Forelimb muscle (tissue), 1 donor: Measurements from ENCODE around the gene CRADD. TPM values are rescaled to one million over a fixed set of nuclear protein-coding genes. Genes with fewer than 3 reads are reported as not detected.
"Not testable (repeated sequence)": the region's sequence is repeated elsewhere in the genome, so short reads cannot be mapped to it uniquely, and the experiment has no call there.

Source experiments
- DNase-seq: peaks from one replicate; pipeline ENCODE4 v3.0.0-alpha.2; 2013; ENCODE audit warnings: low read depth
- polyA plus RNA-seq: library from polyadenylated mRNA; unstranded; fragments of 120-200 nt; gene quantifications from one replicate; pipeline ENCODE4 v1.2.1, GENCODE V29; 2013; ENCODE audit not compliant: insufficient read length

The CRADD gene
- polyA plus RNA-seq, 1 donor, result 13.7 TPM

DNA sequence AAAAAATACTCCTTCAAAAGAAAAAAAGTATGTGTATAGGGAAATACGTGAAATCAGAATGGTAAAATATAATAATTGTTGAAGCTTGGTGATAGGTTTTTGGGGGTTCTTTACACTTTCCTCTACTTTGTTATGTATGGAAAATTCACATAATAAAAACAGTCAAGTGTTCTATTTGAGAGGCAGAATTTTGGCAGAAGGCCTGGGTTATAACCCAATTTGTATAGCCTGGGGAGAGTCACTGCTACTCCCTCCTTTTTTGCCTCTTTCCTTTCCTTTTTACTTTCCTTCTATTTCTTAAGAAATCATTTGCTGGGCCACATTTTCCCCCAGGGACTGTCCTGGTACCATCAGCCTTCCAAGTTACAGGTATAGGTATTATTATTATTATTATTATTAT lies 105.7 kb downstream of the CRADD start:
- no peak for DNase-seq

DNA sequence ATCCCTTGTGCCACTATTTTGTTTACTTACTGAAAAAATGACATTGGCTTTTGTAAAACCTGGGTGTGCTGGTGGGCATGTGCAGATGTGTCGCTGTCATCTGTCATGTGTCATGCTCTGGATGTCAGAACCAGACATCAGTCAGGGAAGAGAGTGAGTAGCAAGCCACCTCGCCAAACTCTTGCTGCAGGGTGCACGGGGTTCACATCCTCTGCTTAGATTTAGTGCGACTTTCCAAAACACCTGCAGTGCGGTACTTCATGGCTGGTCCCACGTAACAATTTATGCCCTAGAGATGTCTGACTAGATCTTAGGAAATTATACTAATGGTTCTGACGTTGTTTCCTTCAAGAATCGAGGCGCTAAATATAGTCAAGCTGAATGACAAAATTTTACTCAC lies 106.7 kb downstream of the CRADD start:
- DNase-seq, result no peak

DNA sequence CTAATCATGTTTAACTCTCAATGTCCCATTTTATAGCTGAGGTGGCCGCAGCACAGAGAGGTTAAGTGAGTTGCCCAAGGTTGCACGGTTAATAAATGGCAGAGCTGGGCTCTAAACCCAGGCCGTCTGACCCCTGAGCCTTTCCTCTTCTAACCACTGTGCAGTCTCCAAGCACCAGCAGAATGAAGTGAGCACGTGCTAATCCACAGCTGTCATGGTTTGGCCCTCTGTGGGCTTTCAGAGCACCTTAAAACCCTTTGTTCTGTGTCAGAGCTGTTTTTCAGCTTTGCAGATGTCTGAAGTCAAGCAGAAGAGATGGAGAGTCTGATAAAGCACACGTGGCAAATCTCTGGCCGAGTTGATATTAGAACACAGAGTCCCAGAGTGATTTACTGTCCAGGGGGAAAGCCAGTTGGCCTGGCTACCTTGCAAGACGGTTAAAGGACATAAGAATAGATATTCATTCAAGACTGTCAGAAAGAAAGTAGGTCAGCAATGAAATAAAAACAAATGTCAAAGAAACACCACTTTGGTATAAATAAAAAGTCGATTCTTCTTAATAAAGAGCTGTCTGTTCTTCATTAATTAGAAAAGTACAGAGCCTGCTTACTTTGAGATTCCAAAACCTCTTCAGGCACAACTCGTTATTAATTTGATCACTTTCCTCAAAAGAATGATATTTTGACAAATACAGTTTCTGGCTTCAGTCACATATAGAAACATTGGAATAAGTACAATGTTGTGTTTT lies 107.3 kb downstream of the CRADD start:
- DNase-seq, result no peak

DNA sequence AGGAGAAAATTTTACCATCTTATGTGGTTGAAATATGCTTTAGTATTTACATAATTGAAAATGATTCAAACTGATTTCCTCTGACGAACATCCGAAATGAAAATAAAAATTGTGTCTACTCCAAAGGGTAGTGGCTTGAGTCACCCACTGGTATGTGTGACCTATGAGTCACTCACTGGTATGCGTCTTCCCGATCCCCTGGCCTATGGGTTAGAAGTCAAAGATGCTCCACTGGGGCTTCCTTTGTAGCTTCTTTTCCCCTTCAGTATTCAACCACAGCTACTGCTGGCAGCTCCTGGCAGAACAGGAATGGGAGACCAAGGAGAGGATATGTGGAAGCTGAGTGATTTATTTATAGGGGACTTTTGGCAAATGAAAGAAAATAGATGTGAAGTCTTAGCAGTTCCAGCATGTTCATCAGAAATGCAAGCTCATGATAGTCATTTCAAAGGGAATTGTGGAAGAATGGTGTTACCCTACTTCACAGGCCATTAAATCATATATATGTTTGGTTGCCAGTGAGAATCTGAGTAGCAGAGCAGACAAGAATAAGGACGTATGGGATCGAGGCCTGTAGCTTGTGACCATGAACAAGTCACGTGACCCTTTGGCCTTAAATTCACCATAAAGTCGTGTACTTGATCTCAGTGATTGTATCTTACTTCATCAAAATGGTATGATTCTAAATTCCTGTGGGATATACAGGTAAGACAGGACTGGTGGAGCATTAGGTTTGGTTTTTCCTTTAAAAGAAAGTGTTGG lies 108.3 kb downstream of the CRADD start:
- no peak for DNase-seq

DNA sequence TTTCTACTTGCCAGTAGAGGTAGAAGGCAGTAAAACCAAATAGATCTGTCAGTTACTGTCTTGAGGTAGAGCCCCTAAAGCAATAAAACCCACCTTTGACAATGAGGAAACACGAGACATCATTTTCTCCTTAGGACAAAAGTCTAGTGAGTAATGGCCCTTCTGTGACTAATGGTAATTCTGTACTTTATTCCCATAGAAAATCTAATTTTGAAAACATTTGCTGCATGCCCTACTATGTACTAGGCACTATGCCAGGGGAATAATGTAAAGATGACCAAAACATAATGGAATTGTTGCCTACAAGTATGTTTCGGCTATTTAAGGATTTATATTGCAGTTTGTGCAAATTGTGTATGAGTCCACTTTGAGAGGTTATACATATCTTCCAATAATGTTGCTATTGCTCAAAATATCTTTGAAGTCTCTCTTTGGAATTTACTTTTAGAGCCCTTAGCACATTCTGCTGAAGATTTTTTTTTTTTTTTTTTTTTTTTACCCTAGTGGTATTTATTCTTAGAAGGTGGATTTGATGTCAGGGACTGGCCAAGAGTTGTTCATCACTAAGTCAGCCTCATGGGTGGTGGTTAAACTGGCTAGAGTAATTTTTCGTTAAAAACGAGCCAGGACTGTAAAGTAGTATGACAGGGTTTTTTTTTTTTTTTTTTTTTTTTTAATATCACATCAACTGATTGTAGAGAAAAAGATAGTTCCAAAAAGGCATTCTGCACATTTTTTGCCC lies 109.7 kb downstream of the CRADD start:
- DNase-seq, result no peak

DNA sequence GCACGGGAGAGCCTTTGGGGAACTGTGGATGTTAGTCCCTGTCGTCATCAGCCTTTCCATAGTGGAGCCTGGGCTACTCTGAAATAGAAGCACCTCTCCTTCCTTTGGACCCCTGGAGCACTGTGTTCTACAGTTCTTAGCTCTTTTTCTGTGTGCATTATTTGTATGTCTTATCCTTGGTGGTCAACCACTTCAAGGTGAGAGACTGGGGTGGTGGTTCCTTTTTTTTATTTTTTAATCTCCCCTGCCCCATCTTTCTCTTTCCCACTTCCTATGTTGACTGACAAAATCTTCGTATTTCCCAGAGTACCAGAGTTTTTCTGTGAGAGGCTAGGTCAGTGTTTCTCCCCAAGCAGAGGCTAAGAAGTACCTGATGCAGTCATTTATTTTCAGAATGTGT lies 111.7 kb downstream of the CRADD start:
- no peak for DNase-seq

DNA sequence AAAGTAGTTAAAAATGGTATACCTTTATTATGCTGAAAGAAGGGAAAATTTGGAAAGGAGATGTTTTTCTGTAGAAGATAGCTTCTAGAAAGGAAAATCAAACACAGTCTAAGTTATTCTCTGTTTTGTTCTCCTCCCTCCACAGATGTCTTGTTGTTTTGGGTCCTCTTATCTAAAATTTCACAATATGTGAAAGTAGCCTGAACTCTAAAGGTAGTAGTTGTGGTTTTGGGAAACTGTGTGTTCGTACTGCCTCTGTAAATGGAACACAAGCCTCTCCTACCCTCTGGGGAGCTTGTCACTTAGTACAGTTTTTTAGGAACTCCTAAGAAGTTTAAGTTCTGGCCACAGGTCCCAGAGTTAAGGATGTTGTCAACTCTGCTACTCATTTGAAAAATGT lies 112.6 kb downstream of the CRADD start:
- DNase-seq, result no peak

DNA sequence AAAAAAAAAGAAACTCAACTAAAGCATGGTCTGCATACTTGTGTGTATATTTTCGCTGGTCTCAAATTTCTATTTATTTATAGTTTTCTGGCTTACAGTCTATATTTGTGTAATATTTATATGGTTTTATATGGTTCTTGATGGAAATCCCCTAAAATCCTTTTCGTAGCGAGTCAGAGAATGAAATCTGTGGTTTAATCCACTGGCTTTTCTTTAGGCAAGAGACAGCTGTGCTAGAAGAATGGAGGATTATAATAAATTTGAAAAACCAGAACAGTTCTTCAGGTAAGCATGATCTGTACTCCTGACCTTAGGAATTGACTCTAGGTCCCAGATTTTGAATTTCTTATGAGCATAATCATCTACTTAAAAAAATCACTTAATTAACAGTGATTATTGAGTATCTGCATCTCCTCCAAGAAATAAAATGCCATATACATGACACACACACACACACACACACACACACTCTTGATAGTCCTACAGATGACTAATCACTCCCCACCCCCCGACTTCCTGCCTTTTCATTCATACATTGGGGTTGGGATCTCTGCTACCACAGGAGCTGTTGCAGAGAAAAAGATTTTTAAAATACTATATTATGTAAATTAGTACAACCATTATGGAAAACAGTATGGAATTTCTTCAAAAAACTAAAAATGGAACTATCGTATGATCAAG lies 113.4 kb downstream of the CRADD start:
- no peak for DNase-seq

DNA sequence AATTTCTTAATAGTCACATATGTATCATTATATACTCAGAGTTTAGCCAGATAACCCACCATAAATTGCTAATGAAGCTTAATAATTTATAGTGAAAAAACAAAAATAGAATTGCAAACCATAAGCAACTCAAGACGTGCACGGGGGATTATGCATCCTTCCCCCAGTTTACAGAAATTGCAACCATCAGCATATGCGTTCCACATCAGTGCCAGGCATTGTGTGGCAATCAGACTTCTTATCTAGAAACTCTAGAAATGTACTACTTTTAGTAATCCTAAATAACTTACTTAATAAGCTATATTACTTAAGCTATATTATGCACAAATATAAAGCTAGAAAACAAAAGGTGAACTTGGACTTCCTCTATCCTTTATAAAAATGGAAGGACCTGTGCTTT lies 115.8 kb downstream of the CRADD start:
- DNase-seq, result no peak

DNA sequence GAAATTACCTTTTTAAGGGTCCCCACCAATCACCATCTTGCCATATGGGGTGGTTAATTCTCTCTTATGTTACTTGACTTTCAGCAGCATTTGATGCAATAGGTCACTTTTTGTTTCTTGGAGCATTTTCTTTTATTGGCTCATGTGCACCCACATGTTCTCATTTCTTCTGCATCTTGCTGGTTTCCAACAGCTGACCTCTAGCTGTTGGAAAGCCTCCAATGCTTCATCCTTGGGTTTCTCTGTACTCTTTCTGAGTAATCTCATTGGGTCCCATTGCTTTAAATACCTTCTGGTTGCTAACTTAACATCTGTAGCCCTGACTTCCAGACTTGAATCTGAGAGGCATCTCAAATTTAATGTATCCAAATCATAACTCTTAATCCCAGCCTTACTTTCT lies 116.8 kb downstream of the CRADD start:
- no peak for DNase-seq

DNA sequence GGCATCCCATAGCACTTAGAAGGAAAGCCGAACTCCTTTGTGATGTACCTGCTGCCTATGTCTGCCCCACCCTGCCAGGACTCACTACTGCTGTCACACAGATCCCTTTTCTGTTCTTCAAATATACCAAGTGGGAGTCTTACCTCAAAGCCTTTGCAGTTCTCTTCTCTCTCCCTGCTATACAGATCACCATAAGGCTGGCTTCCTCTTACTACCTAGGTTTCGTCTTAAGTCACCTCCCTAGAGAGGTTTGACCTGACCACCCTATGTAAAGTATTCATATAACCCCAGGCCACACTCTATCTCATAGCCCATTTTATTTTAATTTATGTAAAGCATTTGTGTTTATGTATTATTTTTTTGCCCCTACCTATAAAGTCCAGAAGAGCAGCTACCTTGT lies 117.6 kb downstream of the CRADD start:
- DNase-seq, result no peak

DNA sequence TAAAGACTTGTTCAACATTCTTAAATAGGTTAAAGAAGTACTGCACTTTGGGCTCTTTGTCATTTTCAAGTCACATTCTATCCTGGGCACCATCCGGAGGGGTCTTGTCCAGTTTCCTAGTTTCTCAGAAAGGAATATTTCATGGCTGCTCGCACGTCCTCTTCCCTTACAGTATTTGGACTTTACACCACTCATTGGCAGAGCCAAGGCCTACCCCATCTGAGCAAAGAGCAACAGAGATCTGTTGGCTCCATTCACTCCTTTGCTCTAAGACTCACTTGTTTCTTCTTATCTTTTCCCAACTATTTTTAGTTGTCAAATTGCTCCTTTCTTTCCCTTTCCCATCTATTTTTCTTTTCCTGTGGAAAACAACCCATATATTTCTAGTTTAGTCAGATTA lies 118.2 kb downstream of the CRADD start:
- DNase-seq, result no peak

DNA sequence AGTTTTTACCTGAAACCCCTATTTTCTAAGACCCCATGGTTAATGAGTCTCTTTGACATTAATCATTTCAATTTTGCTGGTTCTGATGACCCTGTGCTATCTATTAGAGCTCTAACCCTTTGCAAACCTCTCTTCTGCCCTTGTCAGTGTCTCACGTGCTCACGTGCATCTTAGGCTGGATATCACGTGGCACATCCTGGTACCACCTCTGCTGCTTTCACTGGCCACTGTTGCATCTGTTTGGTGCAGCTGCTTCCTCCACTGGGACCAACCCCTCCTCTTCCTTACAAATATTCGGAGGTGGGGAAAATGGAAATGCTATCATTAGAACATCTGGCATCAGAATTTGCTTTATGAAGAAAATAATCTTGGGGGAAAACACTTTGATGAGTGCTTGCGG lies 119.6 kb downstream of the CRADD start:
- no peak for DNase-seq

DNA sequence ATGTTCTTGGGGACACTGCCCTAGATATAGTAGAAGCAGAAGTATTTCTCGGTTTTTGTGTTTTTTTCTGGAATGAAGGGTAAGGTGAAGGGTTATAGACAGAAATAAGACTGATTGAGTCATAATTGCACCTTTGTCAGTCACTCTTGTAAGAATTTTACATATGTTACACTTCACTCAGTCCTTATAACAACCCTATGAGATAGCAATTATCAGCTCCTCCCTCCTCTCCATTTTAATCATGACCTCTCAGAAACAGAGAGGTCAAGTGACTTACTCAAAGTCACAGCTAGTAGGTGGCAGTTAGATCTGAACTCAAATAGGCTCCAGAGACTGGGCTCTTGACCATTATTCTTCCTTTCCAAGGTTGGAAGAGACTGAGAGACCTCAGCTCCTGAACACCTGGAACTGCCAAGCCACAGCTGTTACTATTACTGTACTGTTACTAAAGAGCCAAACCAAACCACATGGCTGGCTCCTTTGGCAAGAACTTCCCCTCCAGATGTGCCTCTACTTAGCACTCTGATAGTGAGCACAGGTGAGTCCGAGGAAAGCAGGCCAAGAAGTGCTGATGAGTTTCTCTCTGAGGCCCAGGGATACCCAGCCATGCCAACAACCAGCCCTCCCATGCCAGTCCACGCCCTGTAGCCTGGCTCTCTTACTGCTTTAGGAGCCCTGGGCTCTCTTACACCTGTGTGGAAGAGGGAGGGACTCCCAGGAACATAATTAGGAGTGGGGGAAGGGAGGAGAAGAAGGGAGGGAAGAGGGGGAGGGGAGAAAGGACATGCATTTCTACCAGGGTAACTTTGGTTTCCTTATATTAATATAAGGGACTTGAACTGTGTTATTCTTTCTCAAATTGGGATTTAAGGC lies 121.3 kb downstream of the CRADD start:
- no peak for DNase-seq

DNA sequence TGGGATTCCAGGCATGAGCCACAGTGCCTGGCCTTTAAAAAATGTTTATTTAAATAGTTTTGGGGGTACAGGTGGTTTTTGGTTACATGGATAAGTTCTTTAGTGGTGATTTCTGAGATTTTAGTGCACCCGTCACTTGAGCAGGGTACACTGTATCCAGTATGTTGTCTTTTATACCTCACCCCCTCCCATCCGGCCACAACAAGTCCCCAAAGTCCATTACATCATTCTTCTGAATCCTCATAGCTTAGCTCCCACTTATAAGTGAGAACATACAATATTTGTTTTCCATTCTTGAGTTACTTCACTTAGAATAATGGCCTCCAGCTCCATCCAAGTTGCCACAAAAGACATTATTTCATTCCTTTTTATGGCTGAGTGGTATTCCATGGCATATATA lies 124.5 kb downstream of the CRADD start:
- DNase-seq, result not testable (repeated sequence)

DNA sequence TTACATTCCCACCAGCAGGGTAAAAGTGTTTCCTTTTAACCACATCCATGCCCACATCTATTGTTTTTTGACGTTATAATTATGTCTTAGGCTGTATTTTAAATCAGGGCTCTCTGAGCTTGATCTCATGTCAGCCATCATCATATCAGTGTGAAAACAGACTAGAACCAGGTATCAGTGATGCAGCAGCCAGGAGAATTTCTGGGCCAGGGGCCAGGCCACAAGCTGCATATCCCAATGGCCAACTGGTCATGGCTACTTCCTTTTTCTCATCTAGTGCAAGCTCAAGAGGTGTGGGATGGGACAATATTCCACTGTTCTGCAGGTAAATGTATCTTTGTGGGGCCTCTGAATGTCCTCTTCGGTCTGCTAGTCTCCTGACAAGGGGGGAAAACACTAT lies 125.1 kb downstream of the CRADD start:
- no peak for DNase-seq

DNA sequence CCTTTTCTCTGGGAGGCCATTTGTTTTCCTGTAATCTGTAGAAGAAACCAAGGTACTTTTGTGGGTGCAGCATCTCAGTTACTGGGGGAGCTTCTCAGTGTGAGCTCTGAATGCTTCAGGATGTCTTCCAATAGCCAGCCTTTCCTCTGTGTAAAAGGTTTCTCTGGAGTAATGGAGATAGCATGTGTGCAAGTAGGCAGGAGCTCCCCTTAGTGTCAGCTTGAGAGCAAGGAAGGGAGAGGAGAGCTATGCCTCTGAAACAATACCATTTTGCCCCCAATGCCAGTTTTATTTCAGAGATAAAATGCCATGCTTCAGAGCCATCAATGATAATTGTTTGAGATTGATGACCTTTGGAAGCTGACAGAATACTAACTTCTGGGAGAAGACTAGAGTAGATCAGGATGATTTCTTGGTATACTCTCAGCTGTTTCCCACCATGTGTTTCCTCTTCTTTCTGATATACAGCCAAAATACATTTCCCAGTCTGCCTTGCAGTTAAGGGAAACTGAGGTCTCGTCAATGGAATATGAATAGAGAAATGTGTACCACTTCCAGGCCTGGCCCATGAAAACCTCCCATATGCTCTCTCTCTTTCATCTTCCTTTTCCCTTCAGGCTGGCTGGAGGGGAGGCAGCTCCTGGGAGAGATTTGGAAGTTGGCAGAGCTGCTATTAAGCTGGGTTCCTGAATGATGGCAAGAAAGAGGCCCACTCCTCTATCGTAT lies 125.7 kb downstream of the CRADD start:
- DNase-seq, result no peak

DNA sequence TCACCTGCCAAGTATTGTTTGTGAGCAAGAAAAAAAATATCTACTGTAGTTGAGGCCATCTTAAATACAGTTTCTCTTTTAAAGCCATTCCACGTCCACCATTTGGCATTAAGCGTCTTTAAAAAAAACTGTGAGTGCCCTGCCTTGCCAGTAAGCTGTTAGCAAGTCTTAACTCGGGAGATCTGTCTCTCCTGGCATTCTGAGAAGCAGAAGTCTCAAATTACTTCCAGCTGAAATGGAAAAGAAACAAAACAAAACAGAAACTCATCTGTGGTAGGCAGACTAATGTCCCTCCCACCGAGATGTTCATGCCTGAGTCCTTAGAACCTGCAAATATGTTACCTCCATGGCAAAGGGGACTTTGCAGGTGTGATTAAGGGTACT lies 126.2 kb downstream of the CRADD start:
- no peak for DNase-seq

DNA sequence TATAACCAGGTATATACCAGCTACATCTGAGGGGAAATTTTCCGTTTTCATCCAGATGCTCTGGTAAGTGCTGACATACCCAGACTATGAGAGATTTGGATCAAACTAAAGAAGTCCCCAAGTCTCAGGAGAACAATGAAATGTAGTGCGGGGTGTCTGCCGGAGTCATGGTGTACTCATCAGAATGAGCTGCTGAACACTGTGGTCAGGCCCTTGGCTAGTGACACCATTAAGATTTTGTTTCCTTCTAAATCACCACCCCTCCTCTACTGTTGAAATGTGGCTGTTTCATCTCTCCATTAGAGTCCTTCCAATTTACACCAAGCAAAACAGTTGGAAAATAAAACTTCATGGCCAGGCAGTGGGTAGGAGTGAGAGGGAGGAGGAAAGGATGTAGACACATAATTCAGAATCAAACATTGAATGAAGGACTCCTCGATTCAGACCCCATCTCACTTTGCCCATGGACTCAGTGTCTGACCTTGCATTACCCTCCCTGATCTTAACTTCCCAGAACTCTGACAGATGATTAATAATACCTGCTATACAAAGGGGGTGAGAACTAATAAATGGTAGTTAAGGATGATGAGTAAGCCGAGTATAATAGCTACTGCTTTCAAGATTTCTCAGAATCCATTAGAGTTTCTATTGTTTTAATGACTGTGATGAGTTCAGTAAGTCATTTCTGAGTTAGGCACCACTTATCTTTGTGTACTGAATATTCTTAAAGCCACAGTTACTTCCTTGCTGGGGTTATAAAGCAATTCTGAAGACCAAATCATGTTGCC lies 127.4 kb downstream of the CRADD start:
- no peak for DNase-seq

DNA sequence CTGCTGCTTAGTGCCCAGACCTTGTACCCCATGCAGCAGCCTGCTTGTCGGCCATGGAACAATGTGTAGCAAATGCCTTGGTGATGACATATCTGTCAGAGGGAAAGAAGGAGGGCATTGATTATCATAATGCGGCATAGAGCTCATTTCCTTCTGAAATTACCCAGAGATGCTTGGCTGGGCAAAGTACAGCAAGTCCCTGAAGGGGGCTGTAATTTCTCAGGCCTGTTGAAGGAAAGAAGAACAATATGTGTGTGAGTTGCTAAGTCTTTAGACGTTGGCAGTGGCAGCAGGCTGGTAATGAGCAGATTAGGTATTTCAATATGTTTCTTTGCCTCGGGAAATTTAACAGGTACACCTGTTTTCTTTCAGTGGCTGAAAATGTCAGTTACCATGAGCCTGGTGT lies 128.6 kb downstream of the CRADD start:
- no peak for DNase-seq
